PFSK-1 (cell line): Measurements from ENCODE around the gene TIMM17A.

Experiments
- FOXP2 ChIP-seq: optimal IDR thresholded peaks from 2 replicates; pipeline ENCODE3; 2011; ENCODE audit warnings: borderline replicate concordance, control low read depth, inconsistent platforms; ENCODE audit not compliant: insufficient read depth; ENCODE audit errors: extremely low read length, extremely low read depth
- POLR2AphosphoS5 ChIP-seq: IDR thresholded peaks from 2 replicates; pipeline ENCODE4 v1.6.1; 2012; ENCODE audit warnings: low read depth, mild to moderate bottlenecking, control low read depth, low read length, moderate library complexity
- REST ChIP-seq, 2 experiments: IDR thresholded peaks; 2 replicates each; pipeline versions ENCODE4 v1.6.1 to v1.8.0; 2011 to 2012; ENCODE audit warnings: low read depth in 2 of 2, low read length in 2 of 2, control low read depth in 1 of 2, inconsistent platforms in 1 of 2, mild to moderate bottlenecking in 1 of 2, moderate library complexity in 1 of 2; ENCODE audit not compliant: insufficient read depth in 1 of 2
- SIN3A ChIP-seq: IDR thresholded peaks from 2 replicates; pipeline ENCODE4 v1.6.1; 2012; ENCODE audit warnings: mild to moderate bottlenecking, low read length, moderate library complexity, borderline replicate concordance; ENCODE audit not compliant: insufficient read depth
- TAF1 ChIP-seq: IDR thresholded peaks from 2 replicates; pipeline ENCODE4 v1.6.1; 2012; ENCODE audit warnings: low read length, control low read depth, borderline replicate concordance; ENCODE audit not compliant: insufficient read depth

The TIMM17A gene

DNA sequence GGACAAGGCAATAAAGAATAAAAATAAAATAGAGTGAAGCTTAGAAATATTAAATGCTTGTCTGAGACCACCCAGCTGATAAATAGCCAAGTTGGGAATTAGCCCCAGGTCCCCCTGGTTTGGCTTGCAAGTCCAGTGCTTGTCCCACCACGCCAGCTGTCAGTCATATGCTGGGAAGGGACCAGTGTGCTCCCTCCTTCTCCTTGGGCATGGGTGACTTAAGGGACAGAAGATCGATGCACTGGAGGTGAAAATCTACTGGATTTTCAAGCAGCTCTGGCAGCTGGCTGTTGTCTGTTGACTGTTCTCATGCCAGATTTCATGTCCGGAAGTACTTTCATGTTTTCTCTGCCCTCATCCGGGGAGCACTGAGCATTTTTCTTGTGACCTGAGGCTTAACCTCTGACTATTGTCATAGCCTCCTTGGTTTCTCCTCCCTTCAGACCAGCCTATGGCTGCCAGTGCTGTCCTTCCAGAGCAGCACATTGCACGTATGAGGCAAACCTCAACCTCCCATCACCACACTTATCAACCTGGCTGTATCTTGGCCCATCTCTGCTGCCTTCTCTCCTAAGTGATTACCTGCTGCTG, 21.4 kb upstream of the TIMM17A start:
- TF ChIP-seq FOXP2 (no peak), POLR2AphosphoS5 (no peak), REST (IDR thresholded peaks at IDR 0.05; ENCODE audit: insufficient read depth in 1 of 2, low read depth in 2 of 2, low read length in 2 of 2) (no peak), SIN3A (no peak), TAF1 (no peak)

DNA sequence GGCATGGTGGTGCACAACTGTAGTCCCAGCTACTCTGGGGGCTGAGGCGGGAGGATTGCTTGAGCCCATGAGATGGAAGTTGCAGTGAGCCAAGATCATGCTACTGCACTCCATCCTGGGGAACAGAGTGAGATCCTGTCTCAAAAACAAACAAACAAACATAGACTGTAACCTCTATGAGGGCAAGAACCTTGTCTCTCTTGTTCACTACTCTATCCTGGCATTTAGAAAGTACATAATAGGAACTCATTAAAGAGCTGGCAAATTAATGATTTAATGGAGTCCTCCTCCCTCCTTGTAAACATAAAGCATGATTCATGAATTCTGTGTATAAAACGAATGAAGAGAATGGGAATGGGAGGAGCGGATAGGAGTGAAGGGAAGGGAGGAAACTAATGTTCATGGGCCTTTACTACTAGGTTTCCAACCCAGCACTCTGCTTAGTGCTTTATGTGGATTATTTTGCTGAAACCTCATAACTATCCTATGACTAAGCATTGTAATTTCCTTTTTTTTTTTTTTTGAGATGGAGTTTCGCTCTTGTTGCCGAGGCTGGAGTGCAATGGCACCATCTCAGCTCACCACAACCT, 17.6 kb upstream of the TIMM17A start:
- TF ChIP-seq SIN3A, result no peak
- no peak for TF ChIP-seq FOXP2
- TF ChIP-seq POLR2AphosphoS5, result no peak
- TF ChIP-seq REST (IDR thresholded peaks at IDR 0.05; ENCODE audit: insufficient read depth in 1 of 2, low read depth in 2 of 2, low read length in 2 of 2), result no peak
- TF ChIP-seq TAF1, result no peak

- TF ChIP-seq FOXP2 (no peak), SIN3A (no peak), TAF1 (no peak), REST (IDR thresholded peaks at IDR 0.05; ENCODE audit: insufficient read depth in 1 of 2, low read depth in 2 of 2, low read length in 2 of 2) (no peak), POLR2AphosphoS5 (no peak)
These were observed 16.8 kb upstream of the TIMM17A start for GRCh38 chr1:201938440-201939035.

GRCh38 chr1:201939148-201939547, 16.2 kb upstream of the TIMM17A start:
- no peak for TF ChIP-seq REST (IDR thresholded peaks at IDR 0.05; ENCODE audit: insufficient read depth in 1 of 2, low read depth in 2 of 2, low read length in 2 of 2)
- no peak for TF ChIP-seq TAF1
- no peak for TF ChIP-seq POLR2AphosphoS5
- TF ChIP-seq SIN3A, result no peak
- no peak for TF ChIP-seq FOXP2
